MM.1S (cell line): ENCODE measurements around the gene RECQL5.

Experiments
- DNase-seq: peaks from one replicate; pipeline ENCODE4 v3.0.0-alpha.2; 2015
- H2AFZ ChIP-seq: fragments of 300-600 bp; sonication (generic); 2 replicates; pipeline ENCODE4 v1.6.0; 2016; ENCODE audit warnings: antibody characterized with exemption, low read length
- H3F3A ChIP-seq: fragments of 300-600 bp; sonication (generic); 2 replicates; pipeline ENCODE4 v1.6.1; 2016; ENCODE audit warnings: mild to moderate bottlenecking, antibody characterized with exemption, low read length, moderate library complexity, mixed read lengths; ENCODE audit not compliant: insufficient read depth
- H3K27ac ChIP-seq: fragments of 300-600 bp; sonication (generic); 2 replicates; pipeline ENCODE4 v1.5.1; 2016; ENCODE audit warnings: mild to moderate bottlenecking, low read length
- H3K27me3 ChIP-seq: fragments of 300-600 bp; sonication (generic); replicated peaks from 2 replicates; pipeline ENCODE4 v1.6.0; 2016; ENCODE audit warnings: low read length; ENCODE audit not compliant: insufficient read depth
- H3K36me3 ChIP-seq: fragments of 300-600 bp; sonication (generic); replicated peaks from 2 replicates; pipeline ENCODE4 v1.6.1; 2016; ENCODE audit warnings: mild to moderate bottlenecking, low read length, mixed read lengths; ENCODE audit not compliant: insufficient read depth
- H3K4me1 ChIP-seq: fragments of 300-600 bp; sonication (generic); 2 replicates; pipeline ENCODE4 v1.6.1; 2016; ENCODE audit warnings: low read length, mixed read lengths
- H3K4me2 ChIP-seq: fragments of 300-600 bp; sonication (generic); 2 replicates; pipeline ENCODE4 v1.6.0; 2016; ENCODE audit warnings: low read depth, low read length
- H3K4me3 ChIP-seq: fragments of 300-600 bp; sonication (generic); 2 replicates; pipeline ENCODE4 v1.5.1; 2016; ENCODE audit warnings: low read length, mixed read lengths
- H3K79me2 ChIP-seq: fragments of 300-600 bp; sonication (generic); 2 replicates; pipeline ENCODE4 v1.6.1; 2016; ENCODE audit warnings: mixed run types, low read length, mixed read lengths
- H3K9ac ChIP-seq: fragments of 300-600 bp; sonication (generic); 2 replicates; pipeline ENCODE4 v1.6.1; 2016; ENCODE audit warnings: low read length, mixed read lengths
- H3K9me2 ChIP-seq: fragments of 300-600 bp; sonication (generic); replicated peaks from 2 replicates; pipeline ENCODE4 v1.6.1; 2016; ENCODE audit warnings: mild to moderate bottlenecking, low read length, mixed read lengths; ENCODE audit not compliant: insufficient read depth
- H3K9me3 ChIP-seq: fragments of 300-600 bp; sonication (generic); replicated peaks from 2 replicates; pipeline ENCODE4 v1.6.1; 2016; ENCODE audit warnings: mild to moderate bottlenecking, low read length, mixed read lengths; ENCODE audit not compliant: insufficient read depth
- H4K20me1 ChIP-seq: fragments of 300-600 bp; sonication (generic); 2 replicates; pipeline ENCODE4 v1.6.1; 2016; ENCODE audit warnings: mild to moderate bottlenecking, low read length, moderate library complexity, mixed read lengths; ENCODE audit not compliant: insufficient read depth
- CTCF ChIP-seq: fragments of 300-600 bp; sonication (generic); IDR thresholded peaks from 2 replicates; pipeline ENCODE4 v1.5.1; 2016; ENCODE audit warnings: antibody characterized with exemption, low read length, mixed read lengths
- EZH2 ChIP-seq: fragments of 300-600 bp; sonication (generic); optimal IDR thresholded peaks from 2 replicates; pipeline ENCODE3; 2017; ENCODE audit warnings: low read depth, mild to moderate bottlenecking, antibody characterized with exemption, low read length, mixed read lengths
- EZH2phosphoT487 ChIP-seq: fragments of 300-600 bp; sonication (generic); IDR thresholded peaks from 2 replicates; pipeline ENCODE4 v1.6.1; 2018; ENCODE audit warnings: antibody characterized with exemption, low read length

Gene RECQL5

GRCh38 chr17:75668489-75668888 is 1.5 kb upstream of the RECQL5 start:
- H3K36me3 ChIP-seq: peaks cover 12% of the 10 kb centered on the region
- no peaks in the 10 kb centered on the region for H3K27me3 ChIP-seq
- no peak for DNase-seq
- no peaks in the 10 kb centered on the region for H3K9me3 ChIP-seq
- TF ChIP-seq EZH2phosphoT487 (no peak), EZH2 (no peak), CTCF (no peak)
- peak overlapping the region; percentile 85 for H3K4me2 ChIP-seq
- peak overlapping the region; percentile 88; the same call in 1 of the 2 replicates for H3K4me3 ChIP-seq
- no peak overlapping the region for H2AFZ ChIP-seq
- H3F3A ChIP-seq: peaks cover 17% of the 10 kb centered on the region; the same call in 1 of the 2 replicates
- H3K9me2 ChIP-seq: no peaks in the 10 kb centered on the region
- H3K79me2 ChIP-seq: peaks cover 70% of the 10 kb centered on the region
- peaks cover 27% of the 10 kb centered on the region for H3K4me1 ChIP-seq
- H3K9ac ChIP-seq: peak overlapping the region; percentile 84; the same call in 1 of the 2 replicates
- H3K27ac ChIP-seq: no peak overlapping the region
- H4K20me1 ChIP-seq: no peaks in the 10 kb centered on the region

- peaks cover 12% of the 10 kb centered on the region for H3K36me3 ChIP-seq
These were observed 871 bp upstream of the RECQL5 start for GRCh38 chr17:75667825-75668224.

GRCh38 chr17:75665981-75666380 is 973 bp downstream of the RECQL5 start:
- TF ChIP-seq CTCF (no peak), EZH2phosphoT487 (no peak), EZH2 (no peak)
- Histone ChIP-seq H3K79me2 (peaks cover 55% of the 10 kb centered on the region), H3K27me3 (no peaks in the 10 kb centered on the region), H3K36me3 (peaks cover 4% of the 10 kb centered on the region), H2AFZ (no peak overlapping the region), H3K27ac (no peak overlapping the region), H3K9ac (no peak overlapping the region), H3K9me2 (no peaks in the 10 kb centered on the region), H3K9me3 (no peaks in the 10 kb centered on the region), H4K20me1 (no peaks in the 10 kb centered on the region), H3K4me2 (peak overlapping the region; percentile 69), H3K4me1 (peaks cover 29% of the 10 kb centered on the region), H3K4me3 (peak overlapping the region; percentile 88), H3F3A (peaks cover 17% of the 10 kb centered on the region; the same call in 1 of the 2 replicates)
- no peak for DNase-seq

More at GRCh38 chr17:75667825-75668224, 871 bp upstream of the RECQL5 start:
- H3K4me3 ChIP-seq: peak overlapping the region; percentile 88
- no peak for TF ChIP-seq EZH2phosphoT487
- TF ChIP-seq CTCF: no peak
- TF ChIP-seq EZH2: no peak
- peak overlapping the region; percentile 85 for H3K4me2 ChIP-seq
- H3K9me3 ChIP-seq: no peaks in the 10 kb centered on the region
- no peaks in the 10 kb centered on the region for H4K20me1 ChIP-seq
- peaks cover 70% of the 10 kb centered on the region for H3K79me2 ChIP-seq
- peak overlapping the region; percentile 47; the same call in 1 of the 2 replicates for H3K27ac ChIP-seq
- peak overlapping the region; percentile 84 for H3K9ac ChIP-seq
- peaks cover 29% of the 10 kb centered on the region for H3K4me1 ChIP-seq
- H3K27me3 ChIP-seq: no peaks in the 10 kb centered on the region
- H2AFZ ChIP-seq: no peak overlapping the region
- H3F3A ChIP-seq: peaks cover 17% of the 10 kb centered on the region; the same call in 1 of the 2 replicates
- H3K9me2 ChIP-seq: no peaks in the 10 kb centered on the region
- no peak for DNase-seq
